Measurements from ENCODE around the gene TGM2.

The TGM2 gene

DNA sequence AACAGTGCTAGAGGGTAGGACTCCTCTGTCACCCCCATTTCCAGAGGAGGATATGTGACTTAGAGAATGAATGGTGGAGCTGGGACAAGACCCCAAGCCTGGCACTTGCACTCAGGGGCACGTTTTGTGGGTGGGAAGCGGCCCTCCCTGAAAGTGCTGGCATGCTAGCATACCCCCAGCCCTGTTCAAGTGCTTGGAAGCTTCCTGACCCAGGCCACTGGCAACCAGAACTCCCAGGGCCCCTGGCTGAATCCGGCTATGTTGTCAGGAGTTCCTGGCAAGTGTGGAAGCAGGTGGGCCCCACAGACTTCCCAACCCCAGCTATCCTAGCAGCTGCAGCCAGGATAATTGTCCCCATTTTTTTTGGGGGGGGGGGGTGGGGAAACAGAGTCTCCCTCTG, 35.6 kb upstream of the TGM2 start:
- H3K4me3 ChIP-seq (ENCODE audit: low read length): no peak overlapping the region
- no peak overlapping the region for H2AK5ac ChIP-seq (ENCODE audit: low read length)
- H3K4me1 ChIP-seq (ENCODE audit: control insufficient read depth, low read depth, low read length): no peaks in the 10 kb centered on the region
- H3K4ac ChIP-seq (ENCODE audit: low read depth, low read length): no peak overlapping the region
- WGBS (ENCODE audit: extremely low coverage, insufficient coverage, low lambda C conversion rate): no CpG with 5 or more reads among the region's 3 CpGs
- H3K23ac ChIP-seq (ENCODE audit: low read length): no peak overlapping the region
- H3K79me1 ChIP-seq (ENCODE audit: low read length): no peaks in the 10 kb centered on the region
- H3K27me3 ChIP-seq (ENCODE audit: insufficient read depth, low read length, poor library complexity): no peaks in the 10 kb centered on the region
- H2BK5ac ChIP-seq (ENCODE audit: low read length): no peak overlapping the region
- no peak overlapping the region for H2BK120ac ChIP-seq (ENCODE audit: low read depth, low read length)
- H3K18ac ChIP-seq (ENCODE audit: low read length): no peak overlapping the region
- H4K8ac ChIP-seq (ENCODE audit: low read depth, low read length): no peak overlapping the region
- H4K5ac ChIP-seq (ENCODE audit: low read length): no peak overlapping the region
- H3K56ac ChIP-seq (ENCODE audit: low read length): no peak overlapping the region
- no peak overlapping the region for H3K9ac ChIP-seq (ENCODE audit: low read length)
- H2BK15ac ChIP-seq (replicated peaks; ENCODE audit: low read depth): no peak overlapping the region
- no peak overlapping the region for H3K27ac ChIP-seq (ENCODE audit: low read depth, low read length)
- no peak overlapping the region for H3K4me2 ChIP-seq (ENCODE audit: low read length)
- DNase-seq: no peak
- no peaks in the 10 kb centered on the region for H3K79me2 ChIP-seq (ENCODE audit: control insufficient read depth, insufficient read depth, low read length)
- no peaks in the 10 kb centered on the region for H3K36me3 ChIP-seq (ENCODE audit: control insufficient read depth, insufficient read depth, low read length)

DNA sequence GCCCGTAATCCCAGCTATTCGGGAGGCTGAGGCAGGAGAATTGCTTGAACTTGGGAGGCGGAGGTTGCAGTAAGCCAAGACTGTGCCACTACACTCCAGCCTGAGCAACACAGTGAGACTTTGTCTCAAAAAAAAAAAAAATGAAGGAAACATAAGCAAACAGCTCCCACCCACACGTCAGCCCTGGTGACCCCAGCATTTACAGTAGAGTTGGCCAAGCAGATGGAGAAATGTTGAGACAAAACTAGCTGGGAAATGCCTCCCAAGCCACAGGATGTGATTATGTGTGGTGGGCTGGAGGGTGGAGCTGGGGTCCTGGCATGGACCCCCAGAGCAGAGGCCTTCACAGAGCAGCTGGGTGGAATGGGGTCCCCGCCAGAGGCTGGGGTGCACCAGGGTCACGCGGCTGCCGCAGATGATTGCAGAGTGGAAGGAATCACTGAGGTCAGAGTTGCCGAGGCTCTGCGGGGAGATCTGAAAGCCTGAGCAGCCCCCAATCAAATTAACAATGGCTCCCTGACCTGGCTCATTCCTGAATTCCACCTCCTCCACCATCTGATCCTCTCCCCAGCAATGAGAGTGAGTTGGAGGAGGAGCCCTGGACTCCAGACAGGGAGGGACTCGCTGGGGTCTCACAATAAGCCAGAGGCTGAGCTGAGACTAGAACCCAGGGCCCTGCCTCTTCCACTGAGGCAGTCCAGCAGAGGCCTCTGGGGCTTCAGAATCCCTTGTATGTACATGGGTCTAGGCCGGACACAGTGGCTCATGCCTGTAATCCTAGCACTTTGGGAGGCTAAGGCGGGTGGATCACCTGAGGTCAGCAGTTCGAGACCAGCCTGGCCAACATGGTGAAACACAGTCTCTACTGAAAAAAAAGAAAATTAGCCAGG, 34.7 kb upstream of the TGM2 start:
- no peaks in the 10 kb centered on the region for H3K27me3 ChIP-seq (ENCODE audit: insufficient read depth, low read length, poor library complexity)
- no peak overlapping the region for H3K9ac ChIP-seq (ENCODE audit: low read length)
- H3K56ac ChIP-seq (ENCODE audit: low read length): no peak overlapping the region
- no peak overlapping the region for H2BK5ac ChIP-seq (ENCODE audit: low read length)
- no peaks in the 10 kb centered on the region for H3K4me1 ChIP-seq (ENCODE audit: control insufficient read depth, low read depth, low read length)
- no peak overlapping the region for H3K4me2 ChIP-seq (ENCODE audit: low read length)
- no peak overlapping the region for H4K5ac ChIP-seq (ENCODE audit: low read length)
- no peaks in the 10 kb centered on the region for H3K36me3 ChIP-seq (ENCODE audit: control insufficient read depth, insufficient read depth, low read length)
- H3K27ac ChIP-seq (ENCODE audit: low read depth, low read length): no peak overlapping the region
- DNase-seq: no peak
- no peak overlapping the region for H2AK5ac ChIP-seq (ENCODE audit: low read length)
- no peak overlapping the region for H3K18ac ChIP-seq (ENCODE audit: low read length)
- WGBS (ENCODE audit: extremely low coverage, insufficient coverage, low lambda C conversion rate): no CpG with 5 or more reads among the region's 14 CpGs
- no peak overlapping the region for H3K4me3 ChIP-seq (ENCODE audit: low read length)
- no peak overlapping the region for H3K23ac ChIP-seq (ENCODE audit: low read length)
- H3K79me1 ChIP-seq (ENCODE audit: low read length): no peaks in the 10 kb centered on the region
- no peak overlapping the region for H2BK15ac ChIP-seq (replicated peaks; ENCODE audit: low read depth)
- no peak overlapping the region for H2BK120ac ChIP-seq (ENCODE audit: low read depth, low read length)
- H3K79me2 ChIP-seq (ENCODE audit: control insufficient read depth, insufficient read depth, low read length): no peaks in the 10 kb centered on the region
- no peak overlapping the region for H3K4ac ChIP-seq (ENCODE audit: low read depth, low read length)
- H4K8ac ChIP-seq (ENCODE audit: low read depth, low read length): no peak overlapping the region

DNA sequence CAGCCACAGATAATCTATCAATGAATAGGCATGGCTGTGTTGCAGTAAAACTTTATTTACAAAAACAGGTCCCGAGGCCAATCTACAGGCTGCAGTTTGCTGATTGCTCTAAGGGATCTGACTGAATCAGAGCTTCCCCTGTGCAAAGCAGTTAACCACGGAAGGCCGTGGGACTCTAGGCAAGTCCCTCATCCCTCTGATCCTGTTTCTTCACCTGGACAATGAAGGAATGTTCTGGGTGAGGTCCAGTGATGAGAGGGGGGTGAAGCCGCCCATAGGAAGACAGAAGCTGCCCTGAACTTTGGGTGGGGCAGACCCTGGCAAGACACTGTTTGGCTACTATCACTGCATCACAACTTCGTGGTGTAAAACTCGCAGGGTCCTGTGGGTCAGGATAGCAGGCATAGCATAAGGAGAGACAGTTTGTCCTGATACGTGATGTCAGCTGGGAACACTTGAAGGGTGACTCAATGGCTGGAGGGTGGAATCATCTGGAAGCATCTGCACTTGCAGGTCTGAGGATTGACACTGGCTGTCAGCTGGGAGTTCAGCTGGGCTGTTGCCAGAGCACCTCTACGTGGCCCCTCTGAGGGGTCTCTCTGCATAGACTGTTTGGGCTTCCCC, 33.3 kb upstream of the TGM2 start:
- H2BK120ac ChIP-seq (ENCODE audit: low read depth, low read length): no peak overlapping the region
- H3K4me1 ChIP-seq (ENCODE audit: control insufficient read depth, low read depth, low read length): no peaks in the 10 kb centered on the region
- H2BK5ac ChIP-seq (ENCODE audit: low read length): no peak overlapping the region
- no peak overlapping the region for H4K5ac ChIP-seq (ENCODE audit: low read length)
- no peak overlapping the region for H3K18ac ChIP-seq (ENCODE audit: low read length)
- no peak overlapping the region for H3K27ac ChIP-seq (ENCODE audit: low read depth, low read length)
- peak overlapping the region; percentile 39 for H3K23ac ChIP-seq (ENCODE audit: low read length)
- no peak overlapping the region for H2AK5ac ChIP-seq (ENCODE audit: low read length)
- no CpG with 5 or more reads among the region's 8 CpGs for WGBS (ENCODE audit: extremely low coverage, insufficient coverage, low lambda C conversion rate)
- no peak overlapping the region for H3K9ac ChIP-seq (ENCODE audit: low read length)
- no peaks in the 10 kb centered on the region for H3K27me3 ChIP-seq (ENCODE audit: insufficient read depth, low read length, poor library complexity)
- no peak overlapping the region for H3K4ac ChIP-seq (ENCODE audit: low read depth, low read length)
- no peaks in the 10 kb centered on the region for H3K79me1 ChIP-seq (ENCODE audit: low read length)
- no peaks in the 10 kb centered on the region for H3K36me3 ChIP-seq (ENCODE audit: control insufficient read depth, insufficient read depth, low read length)
- no peak overlapping the region for H2BK15ac ChIP-seq (replicated peaks; ENCODE audit: low read depth)
- no peaks in the 10 kb centered on the region for H3K79me2 ChIP-seq (ENCODE audit: control insufficient read depth, insufficient read depth, low read length)
- H3K56ac ChIP-seq (ENCODE audit: low read length): no peak overlapping the region
- no peak overlapping the region for H3K4me2 ChIP-seq (ENCODE audit: low read length)
- H4K8ac ChIP-seq (ENCODE audit: low read depth, low read length): no peak overlapping the region
- DNase-seq: no peak
- no peak overlapping the region for H3K4me3 ChIP-seq (ENCODE audit: low read length)

DNA sequence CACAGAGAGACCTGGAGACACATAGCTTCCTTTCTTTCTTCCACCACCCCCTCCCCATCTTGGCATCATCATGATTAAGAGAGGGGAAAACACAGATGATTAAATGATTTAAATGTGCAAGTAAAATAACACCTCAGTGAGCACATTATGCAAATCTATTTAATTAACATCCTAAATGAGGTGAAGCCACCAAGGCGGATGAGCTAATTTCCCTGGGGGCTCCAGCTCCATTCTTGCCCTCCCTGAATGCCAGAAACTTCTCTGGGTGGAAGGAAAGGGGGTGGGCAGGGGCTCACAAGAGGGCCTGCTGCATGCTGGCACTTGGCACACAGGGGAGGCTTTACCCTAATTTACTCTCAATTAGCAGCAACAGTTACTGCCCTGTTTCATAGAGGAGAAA, 32.5 kb upstream of the TGM2 start:
- Histone ChIP-seq H3K27me3 (ENCODE audit: insufficient read depth, low read length, poor library complexity) (no peaks in the 10 kb centered on the region), H2BK5ac (ENCODE audit: low read length) (no peak overlapping the region), H2BK120ac (ENCODE audit: low read depth, low read length) (no peak overlapping the region), H3K18ac (ENCODE audit: low read length) (no peak overlapping the region), H3K4me3 (ENCODE audit: low read length) (no peak overlapping the region), H3K4ac (ENCODE audit: low read depth, low read length) (no peak overlapping the region), H3K36me3 (ENCODE audit: control insufficient read depth, insufficient read depth, low read length) (no peaks in the 10 kb centered on the region), H3K4me1 (ENCODE audit: control insufficient read depth, low read depth, low read length) (no peaks in the 10 kb centered on the region), H3K27ac (ENCODE audit: low read depth, low read length) (no peak overlapping the region), H3K79me1 (ENCODE audit: low read length) (no peaks in the 10 kb centered on the region), H4K8ac (ENCODE audit: low read depth, low read length) (no peak overlapping the region), H2AK5ac (ENCODE audit: low read length) (no peak overlapping the region), H3K56ac (ENCODE audit: low read length) (no peak overlapping the region), H3K23ac (ENCODE audit: low read length) (no peak overlapping the region), H3K4me2 (ENCODE audit: low read length) (no peak overlapping the region), H3K79me2 (ENCODE audit: control insufficient read depth, insufficient read depth, low read length) (no peaks in the 10 kb centered on the region), H4K5ac (ENCODE audit: low read length) (no peak overlapping the region), H2BK15ac (replicated peaks; ENCODE audit: low read depth) (no peak overlapping the region), H3K9ac (ENCODE audit: low read length) (no peak overlapping the region)
- WGBS (ENCODE audit: extremely low coverage, insufficient coverage, low lambda C conversion rate): no CpG with 5 or more reads among the region's 1 CpG
- DNase-seq: no peak

DNA sequence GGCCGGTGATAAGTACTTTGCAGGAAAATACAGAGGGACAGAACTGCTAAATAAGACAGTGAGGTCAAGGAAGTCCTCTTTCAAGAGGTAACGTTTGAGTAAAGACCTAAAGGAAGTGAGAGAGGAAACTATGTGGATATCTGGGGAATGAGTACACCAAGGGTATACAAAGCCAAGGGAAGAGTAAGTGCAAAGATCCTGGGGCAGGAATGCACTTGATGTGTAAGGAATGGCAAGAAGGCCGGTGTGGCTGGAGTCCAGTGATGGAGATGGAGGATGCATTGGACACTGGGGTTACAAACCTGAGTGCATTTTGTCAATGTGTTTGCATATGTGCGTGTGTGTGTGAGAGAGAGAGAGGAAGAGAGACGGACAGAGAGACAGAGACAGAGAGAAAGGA, 32.1 kb upstream of the TGM2 start:
- no peaks in the 10 kb centered on the region for H3K27me3 ChIP-seq (ENCODE audit: insufficient read depth, low read length, poor library complexity)
- H3K9ac ChIP-seq (ENCODE audit: low read length): no peak overlapping the region
- H4K5ac ChIP-seq (ENCODE audit: low read length): no peak overlapping the region
- no peak overlapping the region for H3K4me3 ChIP-seq (ENCODE audit: low read length)
- H3K18ac ChIP-seq (ENCODE audit: low read length): no peak overlapping the region
- H3K79me1 ChIP-seq (ENCODE audit: low read length): no peaks in the 10 kb centered on the region
- no peak overlapping the region for H2BK5ac ChIP-seq (ENCODE audit: low read length)
- H2BK15ac ChIP-seq (replicated peaks; ENCODE audit: low read depth): no peak overlapping the region
- no peak overlapping the region for H2AK5ac ChIP-seq (ENCODE audit: low read length)
- no peak overlapping the region for H3K4me2 ChIP-seq (ENCODE audit: low read length)
- H4K8ac ChIP-seq (ENCODE audit: low read depth, low read length): no peak overlapping the region
- H3K79me2 ChIP-seq (ENCODE audit: control insufficient read depth, insufficient read depth, low read length): no peaks in the 10 kb centered on the region
- no peaks in the 10 kb centered on the region for H3K36me3 ChIP-seq (ENCODE audit: control insufficient read depth, insufficient read depth, low read length)
- H3K27ac ChIP-seq (ENCODE audit: low read depth, low read length): no peak overlapping the region
- no peak overlapping the region for H3K4ac ChIP-seq (ENCODE audit: low read depth, low read length)
- WGBS (ENCODE audit: extremely low coverage, insufficient coverage, low lambda C conversion rate): no CpG with 5 or more reads among the region's 5 CpGs
- no peak overlapping the region for H3K23ac ChIP-seq (ENCODE audit: low read length)
- no peaks in the 10 kb centered on the region for H3K4me1 ChIP-seq (ENCODE audit: control insufficient read depth, low read depth, low read length)
- H3K56ac ChIP-seq (ENCODE audit: low read length): no peak overlapping the region
- no peak overlapping the region for H2BK120ac ChIP-seq (ENCODE audit: low read depth, low read length)
- DNase-seq: no peak

All from mesendoderm (in vitro differentiated cells).